NB4 (cell line): ENCODE measurements around the gene ARHGEF4.

Source experiments
- MYC ChIP-seq: IDR thresholded peaks from 2 replicates; pipeline ENCODE4 v1.6.1; 2011; ENCODE audit warnings: low read depth, low read length
- POLR2A ChIP-seq: IDR thresholded peaks from 2 replicates; pipeline ENCODE4 v1.6.1; 2011; ENCODE audit warnings: mild to moderate bottlenecking; ENCODE audit not compliant: insufficient read length; ENCODE audit errors: extremely low read depth
- TF ChIP-seq, protein P1 (sequence below): IDR thresholded peaks from one replicate; pipeline ENCODE4 v1.5.1; 2012; ENCODE audit warnings: low read depth, low read length
- TF ChIP-seq, protein P2 (sequence below): IDR thresholded peaks from 2 replicates; pipeline ENCODE4 v1.6.1; 2011; ENCODE audit warnings: low read depth, low read length

DNA sequence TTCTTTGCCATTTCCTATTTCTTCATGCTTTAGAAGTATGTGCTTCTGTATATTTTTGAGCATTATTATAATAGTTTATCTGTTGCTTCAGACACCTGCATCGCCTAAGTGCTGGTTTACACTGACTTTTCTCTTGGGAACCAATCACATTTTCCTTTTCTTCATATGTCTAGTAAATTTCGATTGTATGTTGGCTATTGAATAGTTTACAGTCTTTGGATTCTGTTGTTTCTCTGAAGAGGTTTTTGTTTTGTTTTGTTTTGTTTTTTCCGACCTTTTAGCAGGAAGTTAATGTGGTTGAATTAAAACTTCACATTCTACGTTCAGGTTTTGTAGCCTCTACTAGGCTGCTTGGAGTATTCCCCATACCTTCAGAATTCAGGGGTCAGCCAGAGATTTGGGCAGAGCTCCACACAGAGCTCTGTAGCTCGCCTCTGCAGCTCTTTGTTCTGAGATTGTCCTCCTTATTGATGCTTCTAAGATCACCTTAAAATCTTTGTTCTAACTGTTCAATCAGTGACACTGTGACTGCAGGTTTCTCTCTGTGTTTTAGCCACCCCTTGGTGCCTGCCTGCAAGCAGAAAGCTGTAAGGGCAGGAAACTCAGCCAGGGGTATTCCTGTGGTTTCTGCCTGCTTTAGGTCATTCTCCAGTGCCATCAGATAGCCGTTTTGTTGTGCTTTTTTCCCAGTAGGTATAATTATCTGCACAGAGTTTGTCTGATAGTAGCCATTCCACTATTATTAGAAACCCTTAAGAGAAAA is 173.2 kb downstream of the ARHGEF4 start:
- TF ChIP-seq POLR2A (no peak), MYC (no peak)
- TF ChIP-seq, protein P1, sequence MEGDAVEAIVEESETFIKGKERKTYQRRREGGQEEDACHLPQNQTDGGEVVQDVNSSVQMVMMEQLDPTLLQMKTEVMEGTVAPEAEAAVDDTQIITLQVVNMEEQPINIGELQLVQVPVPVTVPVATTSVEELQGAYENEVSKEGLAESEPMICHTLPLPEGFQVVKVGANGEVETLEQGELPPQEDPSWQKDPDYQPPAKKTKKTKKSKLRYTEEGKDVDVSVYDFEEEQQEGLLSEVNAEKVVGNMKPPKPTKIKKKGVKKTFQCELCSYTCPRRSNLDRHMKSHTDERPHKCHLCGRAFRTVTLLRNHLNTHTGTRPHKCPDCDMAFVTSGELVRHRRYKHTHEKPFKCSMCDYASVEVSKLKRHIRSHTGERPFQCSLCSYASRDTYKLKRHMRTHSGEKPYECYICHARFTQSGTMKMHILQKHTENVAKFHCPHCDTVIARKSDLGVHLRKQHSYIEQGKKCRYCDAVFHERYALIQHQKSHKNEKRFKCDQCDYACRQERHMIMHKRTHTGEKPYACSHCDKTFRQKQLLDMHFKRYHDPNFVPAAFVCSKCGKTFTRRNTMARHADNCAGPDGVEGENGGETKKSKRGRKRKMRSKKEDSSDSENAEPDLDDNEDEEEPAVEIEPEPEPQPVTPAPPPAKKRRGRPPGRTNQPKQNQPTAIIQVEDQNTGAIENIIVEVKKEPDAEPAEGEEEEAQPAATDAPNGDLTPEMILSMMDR = no peak
- TF ChIP-seq, protein P2, sequence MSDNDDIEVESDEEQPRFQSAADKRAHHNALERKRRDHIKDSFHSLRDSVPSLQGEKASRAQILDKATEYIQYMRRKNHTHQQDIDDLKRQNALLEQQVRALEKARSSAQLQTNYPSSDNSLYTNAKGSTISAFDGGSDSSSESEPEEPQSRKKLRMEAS = no peak
